Liver (tissue), 9 donors: ENCODE measurements around the gene GPR161. TPM values are rescaled to one million over a fixed set of nuclear protein-coding genes. Genes with fewer than 3 reads are reported as not detected.

ENCODE experiments used
- DNase-seq: peaks from one replicate; pipeline ENCODE4 v3.0.0-alpha.2; 2017; ENCODE audit warnings: low spot score
- H3K27ac ChIP-seq, 2 donors: one replicate each; pipeline ENCODE4 v1.7.0; 2013; ENCODE audit warnings: inconsistent platforms in 2 of 2, low read length in 2 of 2, control low read depth in 1 of 2, low read depth in 1 of 2, mild to moderate bottlenecking in 1 of 2
- H3K27me3 ChIP-seq, 4 donors: one replicate each; pipeline versions ENCODE4 v1.6.1 to v1.7.0; 2013; ENCODE audit warnings: low read length in 3 of 4, inconsistent platforms in 1 of 4, mild to moderate bottlenecking in 1 of 4, moderate library complexity in 1 of 4; ENCODE audit not compliant: control insufficient read depth in 4 of 4, insufficient read depth in 4 of 4
- H3K36me3 ChIP-seq, 4 donors: one replicate each; pipeline versions ENCODE4 v1.6.1 to v1.7.0; 2013; ENCODE audit warnings: low read length in 3 of 4, mild to moderate bottlenecking in 3 of 4, low read depth in 1 of 4, moderate library complexity in 1 of 4; ENCODE audit not compliant: control insufficient read depth in 4 of 4, insufficient read depth in 3 of 4
- H3K4me1 ChIP-seq, 4 donors: one replicate each; pipeline versions ENCODE4 v1.6.1 to v1.7.0; 2013; ENCODE audit warnings: low read length in 3 of 4, mild to moderate bottlenecking in 3 of 4, moderate library complexity in 1 of 4; ENCODE audit not compliant: control insufficient read depth in 4 of 4, insufficient read depth in 4 of 4
- H3K4me3 ChIP-seq, 3 donors: one replicate each; pipeline versions ENCODE4 v1.6.1 to v1.7.0; 2013; ENCODE audit warnings: low read length in 3 of 3, control low read depth in 1 of 3, low read depth in 1 of 3, mild to moderate bottlenecking in 1 of 3
- H3K9ac ChIP-seq, 2 donors: one replicate each; pipeline ENCODE4 v1.7.0; 2013; ENCODE audit warnings: low read length in 2 of 2, mild to moderate bottlenecking in 2 of 2, moderate library complexity in 2 of 2, control low read depth in 1 of 2, low read depth in 1 of 2
- H3K9me3 ChIP-seq, 4 donors: one replicate each; pipeline versions ENCODE4 v1.6.1 to v1.7.0; 2013; ENCODE audit warnings: low read length in 3 of 4; ENCODE audit not compliant: control insufficient read depth in 4 of 4
- ATF3 ChIP-seq: IDR thresholded peaks from 2 replicates; pipeline ENCODE4 v1.6.1; 2016; ENCODE audit warnings: antibody characterized with exemption
- CTCF ChIP-seq: fragments of 150-350 bp; IDR thresholded peaks from 2 replicates; pipeline ENCODE4 v1.5.1; 2017; ENCODE audit warnings: improper control_type of control experiment, low read depth, low read length; ENCODE audit not compliant: missing input control
- EGR1 ChIP-seq, 2 donors: IDR thresholded peaks; 2 replicates each; pipeline ENCODE4 v1.6.1; 2016 to 2018; ENCODE audit warnings: antibody characterized with exemption in 2 of 2, low read depth in 2 of 2
- FOXA1 ChIP-seq: IDR thresholded peaks from 2 replicates; pipeline ENCODE4 v1.6.1; 2016; ENCODE audit warnings: antibody characterized with exemption
- FOXA2 ChIP-seq: IDR thresholded peaks from 2 replicates; pipeline ENCODE4 v1.6.1; 2016; ENCODE audit warnings: antibody characterized with exemption
- HNF4A ChIP-seq, 2 donors: conservative IDR thresholded peaks; 2 replicates each; pipeline ENCODE4 v1.6.1; 2016; ENCODE audit warnings: antibody characterized with exemption in 2 of 2, mild to moderate bottlenecking in 2 of 2
- JUND ChIP-seq, 2 donors: IDR thresholded peaks; 2 replicates each; pipeline ENCODE4 v1.6.1; 2016; ENCODE audit warnings: antibody characterized with exemption in 2 of 2
- MAX ChIP-seq: IDR thresholded peaks from 2 replicates; pipeline ENCODE4 v1.6.1; 2016; ENCODE audit warnings: antibody characterized with exemption
- NR2F2 ChIP-seq: IDR thresholded peaks from 2 replicates; pipeline ENCODE4 v1.6.1; 2016; ENCODE audit warnings: antibody characterized with exemption
- RAD21 ChIP-seq, 2 donors: IDR thresholded peaks; 2 replicates each; pipeline ENCODE4 v1.6.1; 2016; ENCODE audit warnings: antibody characterized with exemption in 2 of 2, mild to moderate bottlenecking in 2 of 2
- REST ChIP-seq: IDR thresholded peaks from 2 replicates; pipeline ENCODE4 v1.6.1; 2016; ENCODE audit warnings: antibody characterized with exemption, mild to moderate bottlenecking
- RXRA ChIP-seq, 2 donors: IDR thresholded peaks; 2 replicates each; pipeline ENCODE4 v1.6.1; 2017 to 2018; ENCODE audit warnings: antibody characterized with exemption in 2 of 2, mild to moderate bottlenecking in 1 of 2
- SP1 ChIP-seq: IDR thresholded peaks from 2 replicates; pipeline ENCODE4 v1.6.1; 2018; ENCODE audit warnings: antibody characterized with exemption, mild to moderate bottlenecking
- TAF1 ChIP-seq: conservative IDR thresholded peaks from 2 replicates; pipeline ENCODE4 v1.6.1; 2016; ENCODE audit warnings: antibody characterized with exemption, mild to moderate bottlenecking
- YY1 ChIP-seq: IDR thresholded peaks from 2 replicates; pipeline ENCODE4 v1.6.1; 2016; ENCODE audit warnings: antibody characterized with exemption, mild to moderate bottlenecking
- ZBTB33 ChIP-seq: IDR thresholded peaks from 2 replicates; pipeline ENCODE4 v1.6.1; 2016; ENCODE audit warnings: antibody characterized with exemption
- WGBS: extraction: QIAGEN DNeasy Blood & Tissue Kit; methylation state at CpG from one replicate; pipeline ENCODE4 v1.1.7; 2013; 5-methylcytosine and 5-hydroxymethylcytosine counted together
- polyA plus RNA-seq, 2 donors: library from polyadenylated mRNA; stranded (reverse) in 1 of 2; unstranded in 1 of 2; fragments of 200-250 nt in 1 of 2; fragments of >200 nt in 1 of 2; fragmentation: Nextera tagmentation in 1 of 2; extraction: Ambion mirVana in 1 of 2; gene quantifications; one replicate each; pipeline versions ENCODE4 v1.2.1 to v1.2.3, GENCODE V29; 2013 to 2015
- total RNA-seq, 2 donors: library from RNA; depleted of rRNA; stranded (reverse); fragments of >200 nt; gene quantifications; one replicate each; pipeline ENCODE4 v1.2.3, GENCODE V29; 2014
- donor health status: healthy.
- donor health status: healthy.
- donor health status: healthy.
- donor health status: healthy.
- donor health status: healthy.

Gene GPR161
- total and polyA plus RNA-seq, 4 donors = 0.33 to 1.1 (median 0.73) TPM

- WGBS = 93% methylated on average over 4 of the region's 4 CpGs
- H3K36me3 ChIP-seq = no peaks in the 10 kb centered on the region
- H3K9ac ChIP-seq = no peak overlapping the region
- peak; percentile 14 for DNase-seq
- H3K4me1 ChIP-seq = no peaks in the 10 kb centered on the region
- H3K27me3 ChIP-seq = no peaks in the 10 kb centered on the region
- H3K4me3 ChIP-seq = no peak overlapping the region
- no peak overlapping the region for H3K27ac ChIP-seq
- no peaks in the 10 kb centered on the region for H3K9me3 ChIP-seq
- TF ChIP-seq CTCF (no peak), JUND (IDR thresholded peaks at IDR 0.05) (no peak), MAX (no peak), YY1 (no peak), FOXA1 (no peak), ZBTB33 (no peak), FOXA2 (no peak), TAF1 (no peak), RXRA (IDR thresholded peaks at IDR 0.05) (no peak), HNF4A (conservative IDR thresholded peaks at IDR 0.05) (no peak), EGR1 (IDR thresholded peaks at IDR 0.05; ENCODE audit: low read depth in 2 of 2) (no peak), SP1 (no peak)
These were observed 43.1 kb downstream of the GPR161 start for GRCh38 chr1:168093616-168094015.

- Histone ChIP-seq H3K4me1 (no peaks in the 10 kb centered on the region), H3K27me3 (no peaks in the 10 kb centered on the region), H3K9ac (no peak overlapping the region), H3K9me3 (no peaks in the 10 kb centered on the region), H3K36me3 (no peaks in the 10 kb centered on the region), H3K4me3 (no peak overlapping the region), H3K27ac (no peak overlapping the region)
- 82% methylated on average over 16 of the region's 16 CpGs for WGBS
- TF ChIP-seq CTCF = peak; percentile 27
- no peak for TF ChIP-seq REST
- TF ChIP-seq RAD21 (IDR thresholded peaks at IDR 0.05) = peak; percentile 59 to 76
- TF ChIP-seq FOXA1 = no peak
- TF ChIP-seq MAX = no peak
- TF ChIP-seq ATF3 = no peak
- TF ChIP-seq NR2F2 = no peak
- TF ChIP-seq FOXA2 = no peak
- no peak for TF ChIP-seq SP1
- peak; percentile 33 for DNase-seq
These were observed 44.0 kb downstream of the GPR161 start for GRCh38 chr1:168092566-168093355.
